ENCODE results near the gene PAX3.

Gene PAX3

DNA sequence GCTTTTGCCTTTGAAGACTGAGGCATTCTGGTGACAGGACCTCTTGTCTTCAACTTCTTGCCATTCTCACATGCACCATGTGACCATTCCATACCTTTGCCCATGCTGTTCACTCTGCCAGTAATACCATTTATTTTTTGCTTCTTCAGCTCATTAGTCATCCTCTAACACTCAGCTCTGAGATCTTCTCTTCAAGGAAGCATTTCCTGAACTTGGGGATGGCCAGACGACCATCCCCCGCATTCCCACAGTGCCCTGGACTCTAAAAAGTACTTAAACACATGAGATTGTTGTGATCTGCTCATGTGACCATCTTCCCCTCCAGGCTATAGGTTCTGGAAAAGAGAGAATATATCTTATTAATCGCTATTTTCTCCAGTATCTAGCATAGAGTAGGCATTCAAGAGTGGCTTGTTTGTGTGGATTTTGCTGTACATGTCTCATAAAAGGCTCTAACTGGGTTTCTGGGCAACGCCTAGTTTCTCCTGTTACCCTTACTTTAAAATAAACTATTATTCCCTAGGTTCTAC, 33.9 kb downstream of the PAX3 start:
- DNase-seq = no peak

- DNase-seq = no peak
Observed at GRCh38 chr2:222261504-222261903, 37.3 kb downstream of the PAX3 start.

- no peak for DNase-seq
Observed at GRCh38 chr2:222257645-222258044, 41.2 kb downstream of the PAX3 start.

DNA sequence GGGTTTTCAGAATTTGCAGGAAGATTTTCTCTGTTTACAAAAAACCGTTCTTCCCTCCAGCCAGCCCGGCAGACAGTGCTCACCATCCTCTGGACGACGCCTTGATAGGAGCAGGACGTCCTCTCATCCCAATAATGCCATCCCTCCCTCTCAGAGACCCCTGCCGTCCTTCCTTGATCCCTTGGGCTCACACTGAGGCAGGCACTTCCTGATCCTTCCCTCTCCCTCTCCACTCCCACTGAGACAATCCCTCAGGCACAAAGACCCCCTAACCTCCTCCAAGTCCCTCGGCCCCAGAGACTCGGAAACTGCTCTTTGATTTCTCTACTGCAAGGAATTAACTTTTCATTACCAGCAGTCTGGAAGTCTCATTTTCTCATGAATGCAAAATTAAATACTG, 42.5 kb downstream of the PAX3 start:
- DNase-seq = no peak

- no peak for DNase-seq
Observed at GRCh38 chr2:222255090-222255489, 43.7 kb downstream of the PAX3 start.

GRCh38 chr2:222250313-222250712, 48.5 kb downstream of the PAX3 start:
- DNase-seq = no peak

- no peak for DNase-seq
Observed at GRCh38 chr2:222249444-222249843, 49.4 kb downstream of the PAX3 start.

- no peak for DNase-seq
Observed at GRCh38 chr2:222248818-222249217, 50.0 kb downstream of the PAX3 start.

- DNase-seq = no peak
Observed at GRCh38 chr2:222248256-222248655, 50.5 kb downstream of the PAX3 start.

GRCh38 chr2:222242532-222242931, 56.3 kb downstream of the PAX3 start:
- no peak for DNase-seq

- DNase-seq = no peak
Observed at GRCh38 chr2:222241128-222241870, 57.5 kb downstream of the PAX3 start.

GRCh38 chr2:222240676-222241049, 58.1 kb downstream of the PAX3 start:
- no peak for DNase-seq

- no peak for DNase-seq
Observed at GRCh38 chr2:222239945-222240675, 58.7 kb downstream of the PAX3 start.

DNA sequence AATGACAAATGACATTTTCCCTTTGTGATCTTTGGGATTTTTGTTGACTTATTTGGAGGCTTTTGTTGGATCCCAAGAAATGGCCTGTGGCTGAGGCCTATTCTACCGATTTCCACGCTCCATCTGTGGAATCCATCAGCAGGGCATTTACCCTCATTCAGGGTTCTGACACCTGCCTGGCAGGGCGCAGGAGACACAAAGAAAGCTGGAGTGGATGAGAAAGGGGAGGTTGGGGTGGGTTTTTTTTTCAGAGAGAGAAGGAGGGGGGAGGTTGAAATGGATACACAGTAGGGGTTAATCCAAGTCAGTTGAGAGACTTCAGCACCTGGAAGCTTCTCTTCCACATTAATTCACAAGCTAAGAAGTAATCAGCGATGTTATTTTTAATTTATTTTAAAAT, 59.7 kb downstream of the PAX3 start:
- no peak for DNase-seq

DNA sequence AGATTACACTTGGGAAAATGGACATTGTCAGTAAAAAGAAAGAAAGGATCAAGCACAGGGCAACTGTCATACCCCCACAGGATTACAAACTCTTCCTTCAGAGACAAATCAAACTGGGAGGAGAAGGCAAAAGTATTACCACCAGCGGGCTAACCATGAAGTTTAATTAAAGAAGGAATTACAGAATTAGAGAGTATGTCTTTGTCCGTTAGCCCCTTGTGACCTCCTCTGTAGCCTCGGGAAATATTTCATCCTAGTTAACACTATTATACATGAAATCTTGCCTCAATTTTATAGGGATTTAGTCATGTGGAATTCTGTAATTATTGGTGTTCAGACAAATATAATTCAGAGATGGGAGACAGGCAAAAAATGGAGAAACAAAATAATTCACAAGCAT, 60.7 kb downstream of the PAX3 start:
- DNase-seq = no peak

GRCh38 chr2:222232839-222233238, 66.0 kb downstream of the PAX3 start:
- no peak for DNase-seq

- no peak for DNase-seq
Observed at GRCh38 chr2:222232372-222232771, 66.4 kb downstream of the PAX3 start.

- DNase-seq = no peak
Observed at GRCh38 chr2:222228054-222228453, 70.7 kb downstream of the PAX3 start.

DNA sequence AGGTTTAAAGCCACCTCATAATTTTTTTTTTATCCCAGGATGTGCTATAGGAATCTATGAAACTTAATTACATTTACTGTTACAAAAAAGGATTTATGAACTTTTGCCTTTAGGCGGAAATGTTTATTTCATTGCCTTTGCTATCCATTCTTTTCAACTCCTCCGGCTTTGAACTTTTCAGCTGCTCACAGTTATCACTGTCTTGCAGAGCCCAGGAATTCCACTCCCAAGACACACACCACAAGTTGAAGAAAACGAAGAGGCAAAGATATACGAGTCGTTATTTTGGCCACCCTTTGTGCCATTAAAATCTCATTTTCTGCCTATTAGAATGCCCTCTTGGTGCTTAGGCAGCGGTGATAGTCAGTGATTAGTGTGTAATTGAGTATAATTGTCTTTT, 80.0 kb downstream of the PAX3 start:
- no peak for DNase-seq

DNA sequence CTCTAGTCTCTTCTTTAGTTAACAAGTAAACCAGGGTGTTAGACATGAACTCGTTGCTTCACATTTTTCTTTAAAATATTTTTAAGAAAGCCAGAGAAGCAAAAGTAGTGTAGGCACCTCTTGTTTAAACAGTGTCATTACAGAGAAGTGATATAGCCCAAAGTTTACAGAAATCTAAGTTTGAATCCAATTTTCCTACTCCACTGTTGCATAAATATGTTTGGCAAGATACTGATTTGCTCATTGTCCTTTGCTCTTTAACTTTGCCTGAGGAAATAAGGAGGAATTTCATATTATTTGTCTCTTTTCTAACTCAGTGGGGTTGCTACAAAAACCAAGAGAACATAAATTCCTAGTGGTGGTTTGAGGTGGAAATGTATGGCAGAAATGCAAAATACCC, 81.1 kb downstream of the PAX3 start:
- DNase-seq = no peak

DNA sequence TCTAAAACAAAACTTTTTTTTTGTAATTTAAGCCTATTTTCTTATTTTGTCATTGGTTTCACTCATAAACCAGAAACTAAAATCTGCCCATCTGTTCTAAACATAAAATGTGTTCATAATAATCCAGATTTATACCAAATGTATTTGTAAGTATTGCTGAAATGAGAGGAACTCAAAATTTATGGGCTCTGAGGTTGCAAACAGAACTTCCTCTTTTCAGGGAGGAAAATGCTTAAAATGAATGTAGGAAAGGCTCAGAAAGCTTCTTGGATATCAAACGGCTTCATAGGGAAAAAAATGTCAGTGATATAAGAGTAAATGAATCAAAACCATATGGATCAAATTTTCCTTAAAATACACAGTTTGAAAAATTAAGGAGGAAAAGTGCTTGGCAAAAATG, 83.9 kb downstream of the PAX3 start:
- DNase-seq = no peak

GRCh38 chr2:222213049-222213448, 85.7 kb downstream of the PAX3 start:
- DNase-seq = no peak

DNA sequence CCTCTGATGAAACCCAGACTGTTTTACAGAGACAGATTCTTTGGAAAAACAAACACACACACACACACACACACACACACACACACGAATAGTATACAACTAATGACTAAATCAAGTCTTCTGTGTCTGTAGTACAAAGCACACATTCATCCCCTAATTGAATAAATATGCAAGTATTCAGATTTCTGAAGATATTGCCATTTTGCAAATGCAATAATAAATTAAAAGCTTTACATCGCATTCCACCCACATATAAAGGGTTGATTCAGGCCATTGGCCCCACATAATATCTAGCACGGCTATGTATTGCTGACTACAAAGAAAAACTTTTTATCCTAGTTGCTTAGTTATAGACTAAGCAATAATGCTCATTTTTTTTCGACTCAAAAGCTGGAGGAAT, 86.2 kb downstream of the PAX3 start:
- no peak for DNase-seq

DNA sequence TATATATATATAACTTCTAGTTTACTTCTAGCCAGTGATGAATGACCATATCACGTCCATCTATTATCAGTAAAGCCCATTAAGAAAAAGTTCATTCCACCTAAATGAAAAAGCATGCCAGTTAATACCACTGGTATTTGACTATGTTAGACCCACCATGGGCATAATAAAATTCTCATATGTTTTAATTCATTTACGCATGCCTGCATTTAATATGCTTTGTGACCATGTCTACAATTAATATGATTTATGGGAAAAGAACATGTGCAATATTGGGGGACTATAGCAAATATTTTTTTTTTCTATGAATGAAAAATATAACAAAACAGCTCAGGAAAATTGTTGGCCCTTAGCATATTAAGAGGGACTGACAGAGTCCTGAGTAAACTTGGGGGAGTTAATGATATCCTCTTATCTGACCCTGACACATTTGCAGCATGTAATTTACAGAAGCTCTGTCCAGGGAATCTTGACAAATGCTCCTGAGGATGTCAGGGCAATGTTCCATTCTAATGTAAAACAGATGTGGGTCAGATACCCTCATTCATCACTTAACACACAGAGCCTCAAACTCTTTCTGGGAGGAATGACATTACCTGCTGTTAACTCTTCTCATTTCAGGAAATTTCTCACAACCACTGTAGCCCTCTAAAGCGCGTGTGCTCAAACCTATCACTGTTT, 90.6 kb downstream of the PAX3 start:
- DNase-seq = no peak

Data from activated CD8-positive, alpha-beta memory T cell treated with anti-CD3 and anti-CD28 coated beads, Interleukin-2, amount 50 U/mL, for 4 hours (primary cell).